LHCN-M2 (cell line): ENCODE results near the gene GHRH. TPM values are rescaled to one million over a fixed set of nuclear protein-coding genes. Genes with fewer than 3 reads are reported as not detected.
A peak's percentile ranks its signal among the peaks of the same experiment; 100 is the strongest.

Source experiments
- DNase-seq: peaks from one replicate; pipeline ENCODE4 v3.0.0-alpha.2; 2012; ENCODE audit warnings: low read depth
- total RNA-seq: library from RNA; depleted of rRNA; stranded (reverse); fragments of >200 nt; gene quantifications from 2 replicates; pipeline ENCODE4 v1.2.3, GENCODE V29; 2014

The GHRH gene
- total RNA-seq, 1 experiment from 2014 or later: not detected

GRCh38 chr20:37238935-37239451 lies 22.6 kb downstream of the GHRH start:
- peak; percentile 69 for DNase-seq

DNA sequence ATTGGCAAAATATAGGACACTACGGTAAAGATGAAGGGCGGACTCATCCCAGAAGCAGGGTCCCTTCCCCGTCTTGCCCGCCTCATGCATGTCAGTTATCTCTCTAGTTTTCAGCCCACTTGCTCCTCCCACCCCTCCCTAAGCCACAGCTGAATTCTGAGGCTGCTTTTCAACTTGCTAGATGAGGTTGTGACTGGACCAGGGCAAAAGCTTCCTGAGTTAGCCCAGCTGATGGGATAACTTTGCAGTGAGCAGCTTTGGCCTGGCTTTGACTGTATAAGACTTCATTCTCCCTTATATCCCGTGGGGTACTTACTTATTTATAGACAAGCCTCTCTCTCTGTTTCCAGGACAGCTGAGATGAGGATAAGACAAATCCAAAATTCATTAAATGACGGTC lies 23.2 kb downstream of the GHRH start:
- no peak for DNase-seq

- DNase-seq: no peak
Measured at GRCh38 chr20:37237656-37238055, 24.0 kb downstream of the GHRH start.

GRCh38 chr20:37236462-37236861 lies 25.2 kb downstream of the GHRH start:
- no peak for DNase-seq

GRCh38 chr20:37235065-37235464 lies 26.5 kb downstream of the GHRH start:
- DNase-seq: no peak

DNA sequence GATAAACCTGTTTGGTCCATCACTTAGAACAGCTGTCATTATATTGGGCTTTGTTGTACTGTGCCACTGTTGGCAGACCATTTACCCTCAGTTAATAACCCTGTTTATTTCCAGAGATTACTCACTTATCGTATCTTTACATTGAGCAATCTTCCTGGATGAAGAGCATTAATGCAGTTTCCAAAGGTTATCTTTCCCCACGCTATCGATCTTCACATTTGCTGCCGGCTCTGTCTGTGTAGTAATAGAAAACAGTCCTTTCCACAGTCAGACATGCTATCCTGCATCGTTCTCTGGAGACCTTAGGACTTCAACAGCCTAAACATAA lies 27.4 kb downstream of the GHRH start:
- DNase-seq: no peak

- no peak for DNase-seq
Measured at GRCh38 chr20:37233548-37234253, 27.9 kb downstream of the GHRH start.

DNA sequence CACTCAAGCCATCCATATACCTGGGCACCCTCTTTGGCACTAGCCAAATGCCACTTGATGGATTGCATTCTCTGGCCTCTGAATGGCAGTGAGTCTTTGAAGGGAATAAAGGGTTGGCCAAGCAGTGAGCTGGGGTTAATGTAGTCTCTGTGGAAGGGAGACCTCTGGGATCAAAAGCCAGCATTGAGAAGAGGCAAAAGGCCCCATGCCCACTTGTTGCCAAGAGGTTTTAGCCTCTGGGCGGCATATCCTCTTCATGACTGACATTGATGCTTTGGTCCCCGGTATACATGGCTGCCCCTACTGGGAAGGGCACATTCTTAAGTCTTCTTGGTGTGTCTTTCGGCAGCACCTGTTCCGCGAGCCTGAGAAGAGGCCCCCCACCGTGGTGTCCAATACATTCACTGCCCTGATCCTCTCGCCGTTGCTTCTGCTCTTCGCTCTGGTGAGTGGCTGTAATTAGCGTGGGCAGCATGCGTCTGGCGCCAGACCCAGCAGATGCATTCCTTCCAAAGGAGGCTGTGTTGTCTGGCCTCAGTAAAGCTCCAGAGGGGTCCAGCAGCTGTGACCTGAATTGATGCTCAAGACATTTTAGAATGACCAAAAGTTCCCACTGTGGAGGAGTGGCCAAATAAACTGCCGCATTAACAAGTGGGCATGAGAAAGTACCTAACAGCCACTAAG lies 29.5 kb downstream of the GHRH start:
- no peak for DNase-seq

GRCh38 chr20:37230200-37230599 lies 31.4 kb downstream of the GHRH start:
- no peak for DNase-seq

DNA sequence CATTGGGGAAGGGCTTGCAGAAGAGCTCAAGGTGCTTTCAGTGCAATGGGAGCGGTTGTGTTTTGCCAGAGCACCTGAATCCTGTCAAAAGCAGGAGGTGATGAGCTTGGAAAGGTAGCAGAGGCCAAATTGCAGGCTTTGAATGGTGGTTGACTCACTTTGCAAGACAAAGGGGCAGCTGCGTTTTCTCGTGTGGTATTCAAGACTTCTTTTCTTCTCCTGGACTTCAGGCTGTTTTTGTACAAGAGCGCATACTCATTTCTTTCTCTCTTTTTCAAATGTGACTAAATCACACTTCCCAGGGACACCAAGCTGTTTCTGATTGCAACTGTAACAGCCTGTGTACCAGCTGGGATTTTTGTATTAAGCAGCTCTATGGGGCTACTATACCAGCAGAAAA lies 32.3 kb downstream of the GHRH start:
- DNase-seq: no peak

DNA sequence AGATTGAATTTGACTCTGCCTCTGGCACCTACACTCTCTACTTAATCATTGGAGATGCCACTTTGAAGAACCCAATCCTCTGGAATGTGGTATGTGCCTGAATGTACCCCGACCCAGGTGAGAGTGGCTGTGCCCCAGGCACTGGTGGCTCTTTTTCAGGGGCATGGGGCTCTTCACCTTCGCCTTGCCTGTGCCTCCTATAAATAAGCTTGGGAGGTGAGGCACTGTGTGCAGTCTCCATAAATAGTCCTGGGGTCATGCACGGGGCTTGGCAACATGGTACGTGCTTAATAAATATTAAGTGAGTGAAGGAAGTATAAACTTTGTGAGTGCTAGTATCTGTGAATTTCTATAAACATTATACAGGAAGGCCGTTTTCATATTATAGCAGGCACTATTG lies 33.0 kb downstream of the GHRH start:
- DNase-seq: no peak

DNA sequence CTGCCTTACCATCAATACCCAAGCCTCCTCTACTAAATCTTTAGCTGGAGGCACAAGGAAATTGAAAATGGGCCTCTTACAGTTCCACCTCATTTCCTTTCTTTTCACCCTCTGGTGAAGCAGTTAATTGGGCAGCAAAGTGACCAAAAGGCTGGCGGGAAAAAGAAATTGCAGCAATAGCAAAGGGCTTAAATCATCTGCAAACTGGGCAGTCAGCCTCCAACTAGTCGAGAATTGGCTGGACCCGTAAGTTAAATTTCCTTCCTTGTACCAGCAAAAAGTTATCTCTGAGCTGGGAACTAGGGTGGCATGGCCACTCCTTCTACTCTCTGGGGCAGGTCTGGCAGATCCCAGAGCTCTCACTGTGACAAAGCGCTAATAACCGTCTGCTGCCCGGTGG lies 33.5 kb downstream of the GHRH start:
- DNase-seq: no peak

- peak; percentile 9 for DNase-seq
Measured at GRCh38 chr20:37226889-37227288, 34.7 kb downstream of the GHRH start.

DNA sequence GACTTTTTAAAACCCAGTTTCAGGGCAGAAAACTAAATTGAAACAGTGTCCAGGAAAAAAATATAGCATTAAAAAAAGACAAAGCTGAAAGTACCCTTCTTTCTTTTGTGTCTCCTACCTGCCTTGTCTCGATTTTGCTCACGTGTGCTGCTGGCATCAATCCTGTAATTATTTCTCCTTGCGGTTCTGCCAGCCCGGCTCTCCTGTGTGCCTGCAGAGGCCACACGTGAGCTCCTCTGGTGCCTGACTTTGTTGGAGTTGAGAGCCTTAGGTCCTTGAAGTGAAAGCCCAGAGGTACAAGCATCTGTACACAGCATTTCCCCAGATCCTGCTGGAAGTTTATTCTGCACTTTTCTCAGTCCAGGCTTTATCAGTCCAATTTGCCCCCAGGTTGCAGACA lies 36.5 kb downstream of the GHRH start:
- DNase-seq: no peak

DNA sequence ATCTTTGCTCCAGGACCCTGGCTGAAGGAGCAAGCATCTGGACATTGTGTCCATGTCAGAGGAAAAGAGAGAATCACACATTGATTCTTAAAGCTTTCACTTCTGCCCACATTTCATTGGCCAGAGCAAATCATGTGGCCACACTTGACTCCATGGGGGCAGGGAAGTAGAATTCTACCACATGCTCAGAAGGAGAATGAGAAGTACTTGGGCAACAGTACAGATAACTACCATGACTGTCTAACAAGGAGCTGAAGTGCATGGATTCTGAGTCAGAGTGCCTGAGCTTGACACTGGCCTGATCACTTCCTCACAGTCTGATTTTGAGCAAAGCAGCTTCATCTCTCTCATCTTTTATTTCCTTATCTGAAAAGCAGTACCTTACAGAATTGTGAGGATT lies 38.6 kb downstream of the GHRH start:
- DNase-seq: peak; percentile 78

DNA sequence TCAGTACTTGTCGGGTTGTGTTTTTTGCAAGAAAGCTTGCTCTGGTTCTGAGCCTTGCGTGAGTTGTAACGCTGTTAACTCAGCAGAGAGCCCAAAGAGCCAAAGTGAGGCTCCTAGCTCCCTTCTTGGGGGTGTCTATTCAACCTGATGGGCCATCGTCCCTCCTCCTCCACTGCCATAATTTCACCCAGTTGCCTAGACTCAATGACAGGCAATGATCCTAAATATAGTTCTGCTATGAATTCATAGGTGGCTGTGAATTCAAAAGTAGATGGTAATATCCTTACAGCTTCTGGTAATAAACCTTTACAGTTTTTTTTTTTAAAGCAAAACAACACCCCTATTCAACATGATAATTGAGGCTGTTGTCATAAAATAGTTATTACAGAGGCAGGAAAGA lies 39.5 kb downstream of the GHRH start:
- no peak for DNase-seq

DNA sequence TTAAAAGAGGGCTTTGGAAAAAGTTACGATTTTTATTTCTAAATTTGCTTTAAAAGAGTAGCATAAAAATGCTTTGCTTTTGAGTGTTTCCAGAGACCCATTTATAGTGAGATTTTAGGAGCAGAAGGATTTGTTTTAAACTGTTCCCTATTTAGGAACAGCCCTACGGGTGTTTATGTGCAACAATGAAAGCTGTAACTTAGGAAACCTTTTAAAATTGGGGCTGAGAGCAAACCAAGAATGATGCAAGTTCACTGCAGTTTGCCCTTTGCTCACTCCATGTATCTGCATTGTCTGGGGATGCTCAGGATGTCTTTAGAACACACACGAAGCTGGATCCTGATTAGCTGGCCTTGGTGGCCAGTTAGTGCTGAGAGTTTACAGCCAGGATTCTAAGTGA lies 40.9 kb downstream of the GHRH start:
- no peak for DNase-seq

DNA sequence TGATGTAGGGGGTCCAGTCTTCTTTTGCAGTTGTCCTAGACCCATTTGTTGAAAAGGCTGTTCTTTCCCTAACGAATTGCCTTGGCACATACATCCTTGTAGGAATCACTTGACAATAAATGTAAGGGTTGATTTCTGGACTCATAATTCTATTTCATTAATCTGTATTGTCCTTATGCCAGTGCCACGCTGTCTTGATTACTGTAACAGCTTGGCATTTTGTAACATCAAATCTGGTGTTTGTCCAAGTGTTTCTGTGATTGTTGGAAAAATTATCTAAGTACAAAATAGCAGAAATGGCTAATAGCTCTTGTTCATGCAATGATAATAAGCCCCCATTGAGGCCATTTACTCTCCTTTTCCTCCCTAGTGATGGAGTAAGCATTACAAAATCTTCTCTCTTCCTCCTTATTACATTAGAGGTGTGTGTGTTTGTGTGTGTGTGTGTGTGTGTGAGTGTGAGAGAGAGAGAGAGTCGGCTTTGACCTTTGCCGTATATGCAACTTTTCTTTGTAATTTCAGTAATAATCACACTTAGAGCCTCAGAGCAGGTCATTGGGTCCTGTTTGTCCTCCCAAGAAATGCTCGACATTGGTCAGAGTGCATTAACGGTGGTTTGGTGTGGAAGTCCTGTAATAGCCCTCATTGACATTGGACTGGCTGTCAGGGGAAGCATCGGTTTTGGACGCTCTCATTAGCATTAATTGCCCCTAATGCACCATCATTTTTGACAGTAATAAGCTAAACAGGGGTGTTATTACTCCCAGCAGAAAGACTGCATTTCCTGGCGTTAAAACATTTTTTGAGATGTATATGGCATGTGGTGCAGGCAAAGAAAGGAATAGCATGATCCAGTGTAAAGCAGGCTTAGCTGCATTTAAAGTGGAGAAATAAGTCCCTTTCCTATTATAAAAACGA lies 41.6 kb downstream of the GHRH start:
- DNase-seq: no peak

GRCh38 chr20:37218976-37219375 lies 42.6 kb downstream of the GHRH start:
- no peak for DNase-seq

GRCh38 chr20:37218441-37218840 lies 43.2 kb downstream of the GHRH start:
- DNase-seq: no peak

DNA sequence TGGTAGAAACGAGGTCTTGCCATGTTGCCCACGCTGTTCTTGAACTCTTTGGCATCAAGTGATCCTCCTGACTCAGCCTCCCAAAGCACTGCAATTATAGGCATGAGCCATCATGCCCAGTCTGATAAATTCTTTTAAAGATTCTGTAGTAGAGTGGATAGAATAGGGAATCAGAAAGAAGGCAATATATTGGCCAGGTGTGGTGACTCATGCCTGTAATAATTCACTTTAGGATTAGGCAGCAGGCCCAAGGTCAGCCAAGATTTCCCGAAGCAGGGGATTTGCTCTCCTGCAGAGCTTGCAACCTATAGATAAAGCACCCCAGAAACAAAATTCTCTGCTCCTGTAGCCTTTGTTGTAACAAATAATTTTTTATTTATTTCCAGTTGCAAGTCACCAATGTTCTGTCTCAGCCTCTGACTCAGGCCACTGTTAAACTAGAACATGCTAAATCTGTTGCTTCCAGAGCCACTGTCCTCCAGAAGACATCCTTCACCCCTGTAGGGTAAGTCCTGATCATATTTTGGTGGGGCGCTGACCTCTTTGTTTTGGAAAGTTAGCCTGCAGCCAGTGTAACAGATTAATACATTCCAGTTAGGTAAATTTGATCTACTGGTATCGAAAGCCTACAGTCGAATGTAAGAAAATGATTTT lies 51.8 kb downstream of the GHRH start:
- DNase-seq: peak; percentile 25

GRCh38 chr20:37209193-37209592 lies 52.4 kb downstream of the GHRH start:
- DNase-seq: no peak
